Embryonic facial prominence (tissue), 1 donor: ENCODE data around the gene HOXA3.

Experiments used
- DNase-seq: peaks from one replicate; pipeline ENCODE4 v3.0.0-alpha.2; 2016; ENCODE audit errors: extremely low spot score

The HOXA3 gene

DNA sequence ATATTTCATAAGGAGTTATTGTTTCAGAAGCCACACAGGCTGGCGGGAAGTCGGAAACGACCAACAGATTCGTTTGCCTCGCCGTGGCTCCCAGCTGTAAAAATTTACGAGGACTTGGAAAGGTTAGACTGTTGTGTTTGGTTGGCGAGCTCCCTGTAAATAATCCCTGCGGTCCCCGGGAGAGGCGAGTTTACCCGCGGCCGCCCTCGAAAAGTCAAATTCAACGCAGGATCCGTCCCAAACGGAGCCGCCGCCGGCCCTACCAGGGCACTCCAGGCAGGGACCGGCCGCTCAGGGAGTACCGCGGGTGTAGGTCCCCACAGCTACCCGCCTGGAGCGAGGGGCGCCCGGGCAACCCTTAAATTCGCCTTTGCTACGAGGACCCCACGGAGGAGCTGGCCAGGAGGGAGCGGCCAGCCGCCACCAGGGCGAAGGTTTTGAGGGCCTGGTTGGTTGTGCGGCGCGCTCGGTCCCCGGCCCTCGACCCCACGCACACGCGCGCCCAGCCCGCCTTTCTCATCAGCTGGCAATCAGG is 13.7 kb upstream of the HOXA3 start:
- DNase-seq, result no peak

DNA sequence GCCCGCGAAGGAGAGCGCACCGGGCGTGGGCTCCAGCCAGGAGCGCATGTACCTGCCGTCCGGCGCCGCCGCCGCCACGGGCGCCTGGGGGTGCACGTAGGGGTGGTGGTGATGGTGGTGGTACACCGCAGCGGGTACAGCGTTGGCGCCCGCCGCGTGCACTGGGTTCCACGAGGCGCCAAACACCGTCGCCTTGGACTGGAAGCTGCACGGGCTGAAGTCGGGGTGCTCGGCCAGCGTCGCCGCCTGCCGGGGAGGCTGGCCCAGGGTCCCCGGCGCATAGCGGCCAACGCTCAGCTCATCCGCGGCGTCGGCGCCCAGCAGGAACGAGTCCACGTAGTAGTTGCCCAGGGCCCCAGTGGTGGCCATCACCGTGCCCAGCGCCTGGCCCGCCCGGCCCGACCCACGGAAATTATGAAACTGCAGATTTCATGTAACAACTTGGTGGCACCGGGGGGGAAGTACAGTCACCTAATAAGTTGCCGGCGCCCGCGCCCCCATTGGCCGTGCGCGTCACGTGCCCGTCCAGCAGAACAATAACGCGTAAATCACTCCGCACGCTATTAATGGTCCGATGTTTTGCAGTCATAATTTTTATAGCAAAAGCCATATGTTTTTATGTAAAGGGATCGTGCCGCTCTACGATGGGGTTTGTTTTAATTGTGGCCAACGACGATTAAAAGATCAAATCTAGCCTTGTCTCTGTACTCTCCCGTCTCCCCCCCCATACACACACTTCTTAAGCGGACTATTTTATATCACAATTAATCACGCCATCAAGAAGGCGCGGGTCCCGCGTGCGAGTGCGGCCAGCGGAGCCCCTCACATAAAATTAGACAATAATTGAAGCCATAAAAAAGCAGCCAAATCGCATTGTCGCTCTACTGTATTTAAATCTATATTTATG is 13.0 kb upstream of the HOXA3 start, which contains the start of gene HOXA9:
Gene HOXA9, minus strand, starts transcription at position 449 of the 907 bp plus-strand sequence. Its CDS starts 80 bp downstream, at position 369.
- DNase-seq, result no peak

DNA sequence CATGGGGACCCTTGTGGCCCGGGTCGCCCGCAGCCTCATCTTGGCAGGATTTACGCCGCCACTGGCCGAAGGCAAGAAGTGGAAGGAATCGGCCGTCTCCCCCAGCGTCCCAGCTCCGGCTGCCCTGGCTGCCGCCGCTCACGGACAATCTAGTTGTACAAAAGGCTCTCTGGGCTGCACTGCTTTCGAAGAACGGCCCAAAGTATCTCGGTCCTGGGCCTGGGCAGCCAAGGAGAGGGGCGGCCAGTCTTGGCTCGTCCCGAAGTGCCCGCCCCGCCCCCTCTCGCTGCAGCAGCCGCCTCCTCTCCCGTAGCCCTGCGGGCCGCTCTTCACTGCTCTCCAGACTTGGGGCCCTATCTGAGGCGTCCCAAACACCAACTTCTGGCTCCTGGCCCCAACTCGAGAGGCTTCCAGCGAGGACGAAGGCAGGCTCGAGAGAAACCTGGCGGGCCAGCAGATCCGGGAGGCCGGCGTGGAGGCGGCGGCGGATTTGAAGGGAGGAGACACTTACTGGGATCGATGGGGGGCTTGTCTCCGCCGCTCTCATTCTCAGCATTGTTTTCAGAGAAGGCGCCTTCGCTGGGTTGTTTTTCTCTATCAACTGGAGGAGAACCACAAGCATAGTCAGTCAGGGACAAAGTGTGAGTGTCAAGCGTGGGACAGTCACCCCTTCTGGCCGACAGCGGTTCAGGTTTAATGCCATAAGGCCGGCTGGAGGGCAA is 12.1 kb upstream of the HOXA3 start:
- DNase-seq, result no peak

DNA sequence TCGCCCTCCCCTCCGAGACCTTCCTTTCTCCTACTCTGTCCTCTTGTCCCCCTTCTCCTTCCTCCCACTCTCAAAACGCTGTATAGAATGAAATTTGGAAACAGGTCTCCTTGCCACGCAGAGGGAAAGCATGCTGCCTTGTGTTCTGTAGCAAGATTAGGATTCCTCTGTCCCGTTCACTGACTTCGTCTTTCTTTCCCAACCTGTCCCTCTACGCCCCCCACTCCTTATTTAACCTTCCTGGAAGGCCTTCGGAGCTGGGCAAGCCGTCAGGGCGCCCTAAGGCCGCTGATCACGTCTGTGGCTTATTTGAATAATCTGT is 11.6 kb upstream of the HOXA3 start:
- no peak for DNase-seq

DNA sequence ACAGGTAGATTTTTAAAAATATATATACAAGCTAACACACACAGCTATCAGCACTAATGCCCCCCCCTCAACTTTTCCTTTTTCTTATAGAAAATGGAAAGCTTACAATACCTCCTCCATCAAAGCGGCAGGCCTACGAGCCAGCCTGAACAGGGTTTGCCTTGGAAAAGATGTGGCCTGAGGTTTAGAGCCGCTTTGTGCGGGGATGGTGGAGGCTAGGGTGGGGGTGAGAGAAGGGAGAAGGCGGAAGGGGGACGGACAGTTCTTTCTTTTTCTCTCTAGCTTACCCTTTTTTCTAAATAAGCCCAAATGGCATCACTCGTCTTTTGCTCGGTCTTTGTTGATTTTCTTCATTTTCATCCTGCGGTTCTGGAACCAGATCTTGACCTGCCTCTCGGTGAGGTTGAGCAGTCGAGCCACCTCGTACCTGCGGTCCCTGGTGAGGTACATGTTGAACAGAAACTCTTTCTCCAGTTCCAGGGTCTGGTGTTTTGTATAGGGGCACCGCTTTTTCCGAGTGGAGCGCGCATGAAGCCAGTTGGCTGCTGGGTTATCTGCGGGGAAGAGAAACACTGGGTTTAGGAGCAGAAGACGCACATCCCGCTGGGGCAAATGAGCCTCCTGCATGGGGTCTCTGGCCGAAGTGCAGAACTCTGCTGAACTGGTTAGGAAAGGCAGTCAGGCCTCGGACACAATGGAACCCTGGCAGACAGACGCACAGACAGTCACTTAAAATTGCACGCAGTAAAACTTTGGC is 11.1 kb upstream of the HOXA3 start:
- no peak for DNase-seq

DNA sequence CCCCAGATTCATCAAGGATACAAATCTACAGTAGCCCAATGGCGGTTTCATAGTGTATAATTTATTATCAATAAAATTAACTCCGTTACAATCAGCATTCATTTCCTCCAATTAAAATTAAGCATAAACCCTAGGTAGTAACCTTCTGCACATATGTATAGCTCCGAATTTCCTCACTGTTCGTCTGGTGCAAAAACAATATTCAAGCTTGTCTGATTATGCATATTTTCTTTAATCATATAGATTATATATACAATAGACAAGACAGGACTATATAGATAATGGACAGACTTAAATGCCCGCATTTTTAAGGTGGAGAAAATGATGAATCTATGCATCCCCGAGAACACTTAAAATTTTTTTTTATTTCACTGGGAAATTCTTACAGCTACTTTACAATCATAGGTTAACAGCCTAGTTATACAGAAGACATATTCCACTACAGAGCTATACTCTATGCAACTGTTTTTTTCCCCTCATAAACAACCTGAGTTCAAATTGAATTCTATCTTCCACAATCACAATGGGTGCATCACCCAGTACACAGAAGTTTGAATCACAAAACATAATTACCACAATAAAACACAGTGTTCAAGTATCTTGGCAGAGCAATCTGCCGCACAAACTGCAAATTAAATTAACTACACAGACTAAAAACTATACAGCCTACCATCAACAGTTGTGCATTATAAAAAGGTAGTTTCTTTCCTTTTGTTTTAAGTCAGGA is 10.3 kb upstream of the HOXA3 start:
- DNase-seq, result no peak

DNA sequence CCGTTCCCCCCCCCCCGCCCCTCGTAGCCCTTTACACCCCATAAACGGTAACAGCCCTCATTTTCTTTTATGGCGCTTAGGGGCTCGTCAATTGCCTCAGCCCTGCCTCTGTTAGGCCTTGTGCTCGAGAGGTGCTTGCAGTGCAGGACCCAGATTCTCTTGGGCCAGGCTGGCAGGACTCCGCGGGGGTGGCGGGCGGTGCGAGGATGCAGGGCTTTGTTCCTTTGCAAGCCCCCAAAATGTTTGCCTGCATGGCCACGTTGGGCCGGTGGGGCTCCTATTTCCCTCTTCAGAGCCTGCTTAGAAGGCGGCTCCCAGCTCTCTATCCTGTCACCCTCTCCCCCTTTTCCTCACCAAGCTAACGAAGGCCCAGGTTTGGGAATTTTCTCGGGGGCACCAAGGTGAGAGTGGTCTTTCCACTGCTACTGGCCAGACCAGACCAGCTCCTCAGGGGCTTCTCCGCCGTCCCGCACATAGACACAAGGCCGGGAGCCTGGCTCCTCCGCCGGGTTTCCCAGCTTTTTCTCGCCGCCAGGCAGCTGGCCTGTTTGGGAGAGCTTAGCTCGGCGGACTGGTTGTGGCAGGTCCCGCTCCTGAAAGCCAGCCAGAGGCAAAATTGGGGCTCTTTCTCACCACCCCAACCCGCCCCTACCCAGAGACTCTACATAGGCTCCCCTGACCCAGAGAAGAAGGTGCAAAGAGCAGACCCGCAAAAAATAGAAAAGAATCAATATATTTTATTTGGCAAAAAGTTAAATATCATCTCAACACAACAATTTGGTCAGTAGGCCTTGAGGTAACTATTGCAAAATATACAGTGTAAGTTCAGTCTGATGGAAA is 9.6 kb upstream of the HOXA3 start:
- DNase-seq, result no peak

DNA sequence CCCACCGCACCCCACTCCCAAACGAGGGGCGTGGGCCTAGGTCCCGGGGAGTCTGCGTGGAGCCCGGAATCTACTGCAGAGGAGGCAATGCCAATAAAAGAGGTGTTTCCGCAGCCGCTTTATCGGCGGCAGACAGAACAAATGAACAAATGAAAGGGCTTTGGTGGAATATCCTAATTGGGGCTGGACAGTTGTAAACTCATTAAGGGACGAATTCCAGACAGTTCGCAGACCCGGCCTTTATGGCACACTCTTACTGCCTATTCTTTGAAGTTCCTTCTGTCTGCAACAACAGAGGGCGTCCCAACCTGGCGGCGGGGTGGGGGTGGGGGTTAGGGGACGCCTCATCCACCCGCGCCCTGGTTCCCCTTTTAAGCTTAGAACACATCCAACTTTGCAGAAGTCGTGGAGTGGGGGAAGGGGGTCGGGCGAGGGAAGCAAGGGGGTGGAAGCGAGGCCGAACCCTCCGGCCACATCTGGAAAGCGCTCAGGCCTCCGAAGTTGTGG is 8.9 kb upstream of the HOXA3 start:
- DNase-seq, result no peak

DNA sequence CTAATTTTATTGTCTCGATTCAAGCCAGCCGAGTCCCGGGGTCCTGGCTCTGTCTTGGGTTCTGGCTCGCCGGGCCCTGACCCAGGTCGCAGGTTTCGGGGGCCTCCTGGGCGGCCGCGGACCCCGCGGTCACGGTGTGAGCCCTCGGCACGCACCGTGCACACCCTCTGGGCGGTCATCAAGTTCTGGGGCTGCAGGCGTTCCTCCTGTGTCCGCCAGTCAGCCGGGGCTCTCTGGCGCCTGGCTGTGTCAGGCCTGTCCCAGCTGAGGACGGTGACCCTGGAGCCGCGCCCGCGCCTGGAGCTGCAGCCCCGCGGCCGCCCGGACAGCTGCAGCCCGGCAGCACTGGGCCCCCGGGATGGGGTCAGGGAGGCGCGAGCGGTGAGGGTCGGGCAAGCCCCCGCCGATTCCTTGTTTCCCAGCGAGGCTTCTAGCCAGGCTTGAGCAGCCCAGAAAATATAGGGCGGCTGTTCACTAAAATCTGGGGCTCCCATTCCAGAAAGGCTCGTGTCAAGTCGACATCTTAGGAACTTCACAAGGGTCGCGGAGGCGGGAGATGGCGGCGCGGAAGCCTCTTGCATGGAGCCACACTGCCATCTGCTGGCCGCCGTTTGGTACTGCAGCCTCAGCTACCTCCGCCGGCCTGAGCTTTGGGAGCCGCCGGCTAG is 8.3 kb upstream of the HOXA3 start:
- peak; percentile 78 for DNase-seq

DNA sequence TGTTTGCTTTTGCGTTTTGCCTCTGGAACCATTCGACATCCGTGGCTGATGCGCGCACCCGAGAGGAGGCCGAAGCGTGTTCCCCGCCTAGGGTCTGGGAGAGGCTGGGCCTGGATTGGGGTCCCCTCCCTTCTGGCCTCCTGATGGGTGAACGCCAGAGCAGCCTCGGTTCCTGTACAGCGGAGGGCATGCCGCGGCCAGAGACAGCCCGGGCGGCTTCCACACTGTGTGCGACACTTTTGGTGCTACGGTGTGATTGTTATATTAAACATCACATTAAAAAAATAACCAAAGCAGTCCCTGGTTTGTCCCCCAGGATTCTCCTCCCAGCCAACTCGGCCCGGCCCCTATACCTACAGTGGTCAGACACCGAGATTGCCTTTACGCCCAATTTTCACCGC is 7.8 kb upstream of the HOXA3 start:
- no peak for DNase-seq

DNA sequence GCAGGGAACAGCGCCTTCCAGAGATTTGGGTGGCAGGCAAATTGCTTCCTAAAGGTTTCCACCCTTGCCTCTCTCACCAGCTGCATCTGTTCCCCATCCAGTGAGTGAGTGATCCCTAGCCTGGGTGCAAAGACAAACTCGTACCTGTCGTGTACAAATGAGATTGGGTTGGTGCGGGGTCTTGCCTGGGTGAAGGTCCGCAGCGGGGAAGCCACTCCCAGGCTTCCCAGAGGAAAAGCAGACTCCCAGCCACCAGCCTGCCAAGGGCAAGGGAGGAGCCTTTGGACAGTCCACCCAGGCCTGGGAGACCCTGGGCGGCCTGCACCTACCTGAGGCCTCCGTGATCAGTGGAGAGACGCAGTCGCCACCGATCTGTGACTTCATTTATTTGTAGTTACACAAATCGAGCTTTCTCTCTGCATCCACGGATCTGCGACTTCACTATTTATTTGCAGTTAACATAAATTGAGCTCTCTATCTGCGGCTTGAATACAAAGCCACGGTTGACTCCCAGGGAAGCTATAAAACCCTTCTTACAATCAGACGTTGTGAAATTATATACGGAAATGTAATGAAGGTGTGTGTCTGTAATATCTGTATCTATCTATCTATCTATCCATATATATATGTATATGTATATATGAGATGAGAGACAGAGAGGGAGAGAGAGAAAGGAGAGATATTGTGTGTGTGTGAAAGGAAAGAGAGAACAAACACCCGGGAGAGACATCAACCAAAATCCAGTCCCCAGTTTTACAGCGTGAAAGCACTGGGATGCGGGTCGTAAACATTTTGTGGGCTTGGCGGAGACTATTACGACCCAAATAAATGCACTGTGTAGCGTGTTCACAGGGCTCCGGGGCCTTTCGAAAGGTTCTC is 7.1 kb upstream of the HOXA3 start:
- DNase-seq, result no peak

DNA sequence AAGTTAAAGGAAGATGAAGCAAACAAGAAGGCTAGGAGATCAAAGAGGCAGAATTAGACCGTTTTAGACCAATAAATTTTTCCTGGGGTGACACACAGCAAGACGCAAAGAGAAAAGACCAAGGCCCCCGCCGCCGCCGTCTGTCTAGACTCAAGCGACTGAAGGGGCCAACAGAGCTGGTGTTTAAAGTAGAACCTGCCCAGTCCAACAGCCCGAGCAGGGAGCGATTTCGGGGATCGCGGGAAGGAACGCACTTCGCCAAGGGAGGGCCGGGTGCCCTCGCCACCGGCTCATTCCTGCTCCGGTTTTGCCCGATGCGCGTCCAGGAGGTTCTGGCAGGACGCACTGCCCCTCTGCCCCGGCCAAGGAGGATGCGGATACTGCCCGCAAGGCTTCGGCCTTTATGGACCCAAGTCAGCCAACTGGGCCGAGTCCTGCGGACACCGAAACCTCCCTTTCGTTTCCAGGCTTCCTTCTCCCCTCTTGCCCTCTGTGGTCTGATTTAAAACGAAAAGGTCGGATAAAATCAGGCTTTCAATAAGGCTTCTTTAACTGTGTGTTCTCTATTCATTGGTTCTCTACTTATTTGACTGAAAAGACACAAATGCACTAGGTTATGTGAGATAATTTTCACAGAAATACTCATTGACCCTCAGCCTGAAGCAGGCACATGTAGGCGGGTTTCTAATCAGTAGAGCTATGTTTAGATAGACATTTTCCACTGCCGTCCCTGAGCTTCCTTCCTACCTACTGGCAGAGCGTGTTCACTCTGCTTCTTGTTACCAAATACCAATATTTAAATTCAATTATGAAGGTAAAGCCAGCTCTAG is 6.3 kb upstream of the HOXA3 start:
- DNase-seq, result no peak

DNA sequence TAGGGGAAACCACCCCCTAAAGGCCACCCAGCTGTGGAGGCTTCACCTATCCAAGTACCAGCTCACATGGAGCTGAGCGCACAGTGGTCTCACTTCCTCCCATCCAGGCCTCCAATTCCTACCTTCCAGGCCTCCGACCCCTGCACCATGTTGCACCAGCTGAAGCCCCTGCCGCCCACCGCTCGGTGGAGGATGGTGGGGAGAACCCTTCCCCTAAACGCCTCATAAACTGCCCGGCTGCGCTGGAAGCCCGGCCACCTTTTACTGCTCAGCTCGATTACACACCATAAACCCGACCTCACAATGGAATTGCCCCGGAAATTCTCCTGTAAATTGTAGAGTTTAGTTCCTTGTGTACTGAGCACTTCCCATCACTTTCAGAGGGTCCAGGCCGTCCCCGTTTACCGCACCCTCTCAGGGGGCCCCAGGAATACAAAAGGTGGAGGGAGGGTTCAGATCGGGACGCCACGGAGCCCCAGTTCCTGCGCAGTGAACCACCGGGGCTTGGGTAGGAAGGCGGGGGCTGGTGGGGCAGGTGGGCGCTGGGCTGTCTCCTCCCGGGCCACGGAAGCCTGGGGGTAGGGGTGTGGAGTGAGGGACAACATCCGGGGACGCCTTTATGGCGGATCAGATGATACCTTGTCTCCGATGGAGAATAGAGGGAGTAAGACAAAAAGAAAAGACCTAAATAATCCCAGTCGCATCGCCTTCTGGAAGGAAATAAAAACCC is 5.5 kb upstream of the HOXA3 start:
- no peak for DNase-seq

DNA sequence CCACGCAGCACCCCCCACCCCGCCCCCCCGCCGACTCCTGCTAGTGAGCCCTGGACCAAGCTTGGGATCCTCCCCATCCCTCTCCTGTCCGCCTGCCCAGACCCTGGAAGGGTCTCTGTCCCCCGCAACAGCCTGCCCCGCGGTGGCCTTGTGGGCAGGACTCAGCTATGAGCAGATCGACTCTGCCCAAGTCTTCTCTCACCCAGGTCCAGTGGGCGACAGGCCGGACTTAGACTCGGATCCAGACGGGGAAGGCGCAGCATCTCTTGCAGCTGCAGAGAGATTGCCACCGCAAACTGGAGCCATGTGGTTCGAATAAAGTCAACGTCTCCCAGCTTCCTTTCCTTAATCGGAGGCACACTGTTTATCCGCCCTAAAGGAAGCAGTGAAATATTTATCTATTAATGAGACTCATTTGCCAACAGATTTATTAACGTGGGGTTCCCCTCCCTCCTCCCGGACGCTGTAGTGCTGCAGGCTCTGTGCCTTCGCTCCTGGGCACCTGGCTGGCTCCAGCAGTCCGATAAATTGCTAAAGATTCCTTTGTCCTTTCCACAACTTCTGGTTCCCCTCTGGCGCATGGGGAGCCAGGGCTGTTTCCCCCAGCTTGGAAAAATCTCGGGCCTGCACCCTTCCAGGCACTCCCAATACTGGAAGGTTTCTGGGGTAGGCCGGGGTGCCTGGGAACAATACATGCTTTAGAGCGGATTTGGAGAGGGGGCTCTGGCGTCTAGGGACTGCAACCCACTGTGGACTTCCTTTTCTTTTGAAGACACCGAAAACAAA is 4.7 kb upstream of the HOXA3 start:
- no peak for DNase-seq

DNA sequence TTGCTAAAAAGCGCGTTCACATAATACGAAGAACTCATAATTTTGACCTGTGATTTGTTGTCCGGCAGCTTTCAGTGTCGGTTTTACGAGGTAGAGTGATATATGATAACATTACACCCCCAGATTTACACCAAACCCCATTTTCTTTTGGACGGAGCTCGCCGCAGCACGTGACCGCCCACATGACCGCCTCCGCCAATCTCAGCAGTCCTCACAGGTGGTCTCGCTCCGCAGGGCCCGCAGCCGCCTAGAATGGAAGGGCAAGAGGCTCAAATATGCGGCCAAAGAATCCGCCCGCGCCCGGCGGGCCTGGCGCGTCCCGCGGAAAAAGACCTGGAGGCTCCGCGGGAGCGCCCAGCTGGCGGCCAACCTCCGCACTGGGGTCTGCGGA is 4.1 kb upstream of the HOXA3 start, which contains the start of gene HOXA7:
Gene HOXA7, minus strand, starts transcription at position 168 of the 391 bp plus-strand sequence. Its CDS starts 130 bp downstream, at position 38.
- DNase-seq, result no peak

DNA sequence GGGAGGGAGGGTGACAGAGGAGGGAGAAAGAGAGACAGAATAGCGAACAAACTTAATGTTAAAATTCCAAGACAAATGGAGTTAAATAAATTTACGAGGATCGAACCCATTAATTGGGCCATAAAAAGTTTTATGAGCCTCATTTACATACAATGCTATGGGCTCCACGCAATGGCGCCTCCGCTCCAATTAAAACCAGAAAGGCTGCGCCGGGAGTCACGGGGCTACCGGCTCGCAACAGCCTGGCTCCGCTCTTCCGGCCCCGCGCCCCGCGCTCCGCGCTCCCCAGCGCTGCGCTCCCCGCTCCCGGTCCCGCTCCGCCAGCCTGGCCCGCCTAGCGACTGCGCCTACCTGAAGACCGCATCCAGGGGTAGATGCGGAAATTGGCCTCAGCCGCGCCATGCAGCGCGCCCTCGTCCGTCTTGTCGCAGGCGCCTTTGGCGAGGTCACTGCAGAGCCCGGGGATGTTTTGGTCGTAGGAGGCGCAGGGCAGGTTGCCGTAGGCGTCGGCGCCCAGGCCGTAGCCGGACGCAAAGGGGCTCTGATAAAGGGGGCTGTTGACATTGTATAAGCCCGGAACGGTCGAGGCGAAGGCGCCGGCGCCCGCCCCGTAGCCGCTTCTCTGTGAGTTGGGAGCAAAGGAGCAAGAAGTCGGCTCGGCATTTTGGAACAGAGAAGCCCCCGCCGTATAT is 3.6 kb upstream of the HOXA3 start:
- DNase-seq, result no peak
